HCT116 (cell line): ENCODE measurements around the gene SCGB2B2.

Experiments used
- CBX3 ChIP-seq: IDR thresholded peaks from 2 replicates; pipeline ENCODE4 v1.6.1; 2012; ENCODE audit warnings: low read depth
- CEBPB ChIP-seq: IDR thresholded peaks from 2 replicates; pipeline ENCODE4 v1.6.1; 2012; ENCODE audit warnings: low read depth
- POLR2A ChIP-seq: IDR thresholded peaks from 2 replicates; pipeline ENCODE4 v1.7.0; 2011; ENCODE audit warnings: borderline replicate concordance; ENCODE audit not compliant: insufficient read depth, insufficient read length; ENCODE audit errors: extremely low read depth
- POLR2AphosphoS5 ChIP-seq: IDR thresholded peaks from 2 replicates; pipeline ENCODE4 v1.6.1; 2011; ENCODE audit warnings: mild to moderate bottlenecking, low read depth, low read length, moderate library complexity
- RAD21 ChIP-seq: IDR thresholded peaks from 2 replicates; pipeline ENCODE4 v1.6.1; 2012; ENCODE audit warnings: low read depth, mild to moderate bottlenecking
- SRF ChIP-seq: IDR thresholded peaks from 2 replicates; pipeline ENCODE4 v1.6.1; 2012; ENCODE audit warnings: low read depth
- ZNF274 ChIP-seq: fragments of 200-500 bp; sonication (Bioruptor generic); IDR thresholded peaks from 2 replicates; pipeline ENCODE4 v1.6.1; 2014; ENCODE audit warnings: mild to moderate bottlenecking, low read depth, low read length, inconsistent platforms
- TF ChIP-seq, protein P1 (sequence below), 3 experiments: fragments of 200-600 bp in 1 of 3; sonication (generic) in 1 of 3; IDR thresholded peaks in 2 of 3; conservative IDR thresholded peaks in 1 of 3; 2 replicates each; pipeline ENCODE4 v1.5.1; 2012 to 2017; ENCODE audit warnings: low read depth in 2 of 3, low read length in 2 of 3, antibody characterized with exemption in 1 of 3, borderline replicate concordance in 1 of 3, control low read depth in 1 of 3, mild to moderate bottlenecking in 1 of 3, mixed read lengths in 1 of 3, mixed run types in 1 of 3, moderate library complexity in 1 of 3; ENCODE audit not compliant: insufficient read depth in 1 of 3
- TF ChIP-seq, protein P2 (sequence below): IDR thresholded peaks from 2 replicates; pipeline ENCODE4 v1.6.1; 2011; ENCODE audit warnings: mild to moderate bottlenecking, low read length, moderate library complexity; ENCODE audit not compliant: insufficient replicate concordance; ENCODE audit errors: extremely low read depth
- TF ChIP-seq, protein P3 (sequence below): IDR thresholded peaks from 2 replicates; pipeline ENCODE4 v1.6.1; 2012

DNA sequence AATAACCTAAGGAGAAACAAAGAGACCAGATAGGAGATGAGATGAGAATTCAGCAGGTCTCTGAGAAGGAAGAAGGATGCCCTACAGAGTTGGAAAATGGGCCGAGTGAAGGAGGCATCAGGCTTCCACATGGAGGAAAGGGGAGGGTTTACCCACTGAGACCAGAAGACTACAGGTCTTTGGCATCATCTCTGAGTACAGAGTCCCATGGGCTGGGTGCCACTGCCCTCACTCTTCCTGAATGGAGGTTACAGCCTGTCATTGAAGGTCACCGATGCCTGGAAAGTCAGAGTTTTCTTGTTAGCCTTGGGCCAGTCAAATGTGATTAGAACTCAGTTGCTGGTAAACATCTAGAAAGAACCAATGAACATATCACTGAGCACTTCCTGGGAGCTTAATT lies 10.4 kb upstream of the SCGB2B2 start:
- TF ChIP-seq ZNF274 (no peak), POLR2A (no peak), CEBPB (no peak), RAD21 (no peak), SRF (no peak), POLR2AphosphoS5 (no peak), CBX3 (no peak)
- TF ChIP-seq, protein P1, sequence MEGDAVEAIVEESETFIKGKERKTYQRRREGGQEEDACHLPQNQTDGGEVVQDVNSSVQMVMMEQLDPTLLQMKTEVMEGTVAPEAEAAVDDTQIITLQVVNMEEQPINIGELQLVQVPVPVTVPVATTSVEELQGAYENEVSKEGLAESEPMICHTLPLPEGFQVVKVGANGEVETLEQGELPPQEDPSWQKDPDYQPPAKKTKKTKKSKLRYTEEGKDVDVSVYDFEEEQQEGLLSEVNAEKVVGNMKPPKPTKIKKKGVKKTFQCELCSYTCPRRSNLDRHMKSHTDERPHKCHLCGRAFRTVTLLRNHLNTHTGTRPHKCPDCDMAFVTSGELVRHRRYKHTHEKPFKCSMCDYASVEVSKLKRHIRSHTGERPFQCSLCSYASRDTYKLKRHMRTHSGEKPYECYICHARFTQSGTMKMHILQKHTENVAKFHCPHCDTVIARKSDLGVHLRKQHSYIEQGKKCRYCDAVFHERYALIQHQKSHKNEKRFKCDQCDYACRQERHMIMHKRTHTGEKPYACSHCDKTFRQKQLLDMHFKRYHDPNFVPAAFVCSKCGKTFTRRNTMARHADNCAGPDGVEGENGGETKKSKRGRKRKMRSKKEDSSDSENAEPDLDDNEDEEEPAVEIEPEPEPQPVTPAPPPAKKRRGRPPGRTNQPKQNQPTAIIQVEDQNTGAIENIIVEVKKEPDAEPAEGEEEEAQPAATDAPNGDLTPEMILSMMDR (IDR thresholded peaks at IDR 0.05 in 2 of 3, conservative IDR thresholded peaks at IDR 0.05 in 1 of 3; ENCODE audit: borderline replicate concordance in 1 of 3, insufficient read depth in 1 of 3, low read depth in 2 of 3, low read length in 2 of 3): no peak
- TF ChIP-seq, protein P2, sequence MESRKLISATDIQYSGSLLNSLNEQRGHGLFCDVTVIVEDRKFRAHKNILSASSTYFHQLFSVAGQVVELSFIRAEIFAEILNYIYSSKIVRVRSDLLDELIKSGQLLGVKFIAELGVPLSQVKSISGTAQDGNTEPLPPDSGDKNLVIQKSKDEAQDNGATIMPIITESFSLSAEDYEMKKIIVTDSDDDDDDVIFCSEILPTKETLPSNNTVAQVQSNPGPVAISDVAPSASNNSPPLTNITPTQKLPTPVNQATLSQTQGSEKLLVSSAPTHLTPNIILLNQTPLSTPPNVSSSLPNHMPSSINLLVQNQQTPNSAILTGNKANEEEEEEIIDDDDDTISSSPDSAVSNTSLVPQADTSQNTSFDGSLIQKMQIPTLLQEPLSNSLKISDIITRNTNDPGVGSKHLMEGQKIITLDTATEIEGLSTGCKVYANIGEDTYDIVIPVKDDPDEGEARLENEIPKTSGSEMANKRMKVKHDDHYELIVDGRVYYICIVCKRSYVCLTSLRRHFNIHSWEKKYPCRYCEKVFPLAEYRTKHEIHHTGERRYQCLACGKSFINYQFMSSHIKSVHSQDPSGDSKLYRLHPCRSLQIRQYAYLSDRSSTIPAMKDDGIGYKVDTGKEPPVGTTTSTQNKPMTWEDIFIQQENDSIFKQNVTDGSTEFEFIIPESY: no peak
- TF ChIP-seq, protein P3, sequence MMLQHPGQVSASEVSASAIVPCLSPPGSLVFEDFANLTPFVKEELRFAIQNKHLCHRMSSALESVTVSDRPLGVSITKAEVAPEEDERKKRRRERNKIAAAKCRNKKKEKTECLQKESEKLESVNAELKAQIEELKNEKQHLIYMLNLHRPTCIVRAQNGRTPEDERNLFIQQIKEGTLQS: no peak
